Measurements from ENCODE around the gene UNC93A.

Gene UNC93A

DNA sequence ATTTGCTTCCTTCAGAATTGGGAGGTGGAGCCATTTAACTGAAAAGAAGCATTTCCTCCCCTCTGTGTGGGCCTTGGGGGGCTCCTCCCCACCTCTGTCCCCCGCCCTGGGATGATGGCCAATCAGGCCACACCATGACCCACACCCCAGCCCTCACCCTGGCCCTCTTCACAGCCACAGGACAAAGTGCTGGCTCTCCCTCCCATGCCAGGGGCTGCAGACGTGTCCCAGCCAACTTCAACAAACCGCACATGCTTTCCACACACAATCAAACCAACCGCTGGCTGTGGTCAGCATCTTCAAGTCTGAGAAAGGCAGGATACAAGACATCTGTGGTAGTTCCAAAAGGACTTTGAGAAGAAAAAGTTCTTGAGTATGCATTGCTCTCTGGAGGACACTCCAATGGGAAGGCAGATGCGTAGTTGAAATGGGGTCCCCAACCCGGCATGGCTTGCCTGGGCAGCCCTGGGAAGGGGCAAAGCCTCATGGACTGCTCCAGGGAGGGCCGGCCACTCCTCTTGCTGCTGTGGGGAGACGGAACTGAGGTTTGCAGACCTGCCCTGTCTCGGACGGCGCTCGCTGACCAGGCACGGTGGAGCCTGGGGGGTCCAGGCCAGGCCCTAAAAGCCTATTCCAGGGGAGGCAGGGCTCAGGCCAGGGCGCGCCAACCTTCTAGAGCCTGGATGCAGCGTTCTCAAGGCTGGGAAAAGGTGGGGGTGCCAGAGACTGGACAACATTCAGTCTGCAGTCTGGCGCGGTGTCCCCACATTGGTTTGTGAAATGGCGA lies 45.9 kb downstream of the UNC93A start:
- no peak overlapping the region for H3K4me3 ChIP-seq (ENCODE audit: low read length)
- DNase-seq (ENCODE audit: low read depth): no peak
- TF ChIP-seq, protein P1, sequence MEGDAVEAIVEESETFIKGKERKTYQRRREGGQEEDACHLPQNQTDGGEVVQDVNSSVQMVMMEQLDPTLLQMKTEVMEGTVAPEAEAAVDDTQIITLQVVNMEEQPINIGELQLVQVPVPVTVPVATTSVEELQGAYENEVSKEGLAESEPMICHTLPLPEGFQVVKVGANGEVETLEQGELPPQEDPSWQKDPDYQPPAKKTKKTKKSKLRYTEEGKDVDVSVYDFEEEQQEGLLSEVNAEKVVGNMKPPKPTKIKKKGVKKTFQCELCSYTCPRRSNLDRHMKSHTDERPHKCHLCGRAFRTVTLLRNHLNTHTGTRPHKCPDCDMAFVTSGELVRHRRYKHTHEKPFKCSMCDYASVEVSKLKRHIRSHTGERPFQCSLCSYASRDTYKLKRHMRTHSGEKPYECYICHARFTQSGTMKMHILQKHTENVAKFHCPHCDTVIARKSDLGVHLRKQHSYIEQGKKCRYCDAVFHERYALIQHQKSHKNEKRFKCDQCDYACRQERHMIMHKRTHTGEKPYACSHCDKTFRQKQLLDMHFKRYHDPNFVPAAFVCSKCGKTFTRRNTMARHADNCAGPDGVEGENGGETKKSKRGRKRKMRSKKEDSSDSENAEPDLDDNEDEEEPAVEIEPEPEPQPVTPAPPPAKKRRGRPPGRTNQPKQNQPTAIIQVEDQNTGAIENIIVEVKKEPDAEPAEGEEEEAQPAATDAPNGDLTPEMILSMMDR (IDR thresholded peaks at IDR 0.05; ENCODE audit: insufficient read depth, low read depth, low read length, missing control alignments): no peak

GRCh38 chr6:167337675-167338449 lies 46.7 kb downstream of the UNC93A start:
- H3K4me3 ChIP-seq (ENCODE audit: low read length): no peak overlapping the region
- DNase-seq (ENCODE audit: low read depth): no peak
- TF ChIP-seq, protein P1 (IDR thresholded peaks at IDR 0.05; ENCODE audit: insufficient read depth, low read depth, low read length, missing control alignments): no peak

- TF ChIP-seq, protein P1 (IDR thresholded peaks at IDR 0.05; ENCODE audit: insufficient read depth, low read depth, low read length, missing control alignments): no peak
- H3K4me3 ChIP-seq (ENCODE audit: low read length): no peak overlapping the region
- no peak for DNase-seq (ENCODE audit: low read depth)
Measured at GRCh38 chr6:167338541-167339117, 47.5 kb downstream of the UNC93A start.

DNA sequence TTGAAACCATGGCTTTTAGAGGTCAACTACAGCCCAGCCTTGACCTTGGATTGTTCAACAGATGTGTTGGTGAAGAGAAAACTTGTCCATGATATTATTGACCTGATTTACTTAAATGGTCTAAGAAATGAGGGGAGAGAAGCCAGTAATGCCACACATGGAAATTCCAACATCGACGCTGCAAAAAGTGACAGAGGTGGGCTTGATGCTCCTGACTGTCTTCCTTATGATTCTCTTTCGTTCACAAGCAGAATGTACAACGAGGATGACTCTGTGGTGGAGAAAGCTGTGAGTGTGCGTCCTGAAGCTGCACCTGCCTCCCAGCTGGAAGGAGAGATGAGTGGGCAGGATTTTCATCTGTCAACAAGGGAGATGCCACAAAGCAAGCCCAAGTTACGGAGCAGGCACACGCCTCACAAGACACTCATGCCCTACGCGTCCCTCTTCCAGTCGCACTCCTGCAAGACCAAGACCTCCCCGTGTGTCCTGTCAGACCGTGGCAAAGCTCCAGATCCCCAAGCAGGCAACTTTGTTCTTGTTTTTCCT lies 50.0 kb downstream of the UNC93A start:
- TF ChIP-seq, protein P1 (IDR thresholded peaks at IDR 0.05; ENCODE audit: insufficient read depth, low read depth, low read length, missing control alignments): no peak
- DNase-seq (ENCODE audit: low read depth): no peak
- H3K4me3 ChIP-seq (ENCODE audit: low read length): no peak overlapping the region

DNA sequence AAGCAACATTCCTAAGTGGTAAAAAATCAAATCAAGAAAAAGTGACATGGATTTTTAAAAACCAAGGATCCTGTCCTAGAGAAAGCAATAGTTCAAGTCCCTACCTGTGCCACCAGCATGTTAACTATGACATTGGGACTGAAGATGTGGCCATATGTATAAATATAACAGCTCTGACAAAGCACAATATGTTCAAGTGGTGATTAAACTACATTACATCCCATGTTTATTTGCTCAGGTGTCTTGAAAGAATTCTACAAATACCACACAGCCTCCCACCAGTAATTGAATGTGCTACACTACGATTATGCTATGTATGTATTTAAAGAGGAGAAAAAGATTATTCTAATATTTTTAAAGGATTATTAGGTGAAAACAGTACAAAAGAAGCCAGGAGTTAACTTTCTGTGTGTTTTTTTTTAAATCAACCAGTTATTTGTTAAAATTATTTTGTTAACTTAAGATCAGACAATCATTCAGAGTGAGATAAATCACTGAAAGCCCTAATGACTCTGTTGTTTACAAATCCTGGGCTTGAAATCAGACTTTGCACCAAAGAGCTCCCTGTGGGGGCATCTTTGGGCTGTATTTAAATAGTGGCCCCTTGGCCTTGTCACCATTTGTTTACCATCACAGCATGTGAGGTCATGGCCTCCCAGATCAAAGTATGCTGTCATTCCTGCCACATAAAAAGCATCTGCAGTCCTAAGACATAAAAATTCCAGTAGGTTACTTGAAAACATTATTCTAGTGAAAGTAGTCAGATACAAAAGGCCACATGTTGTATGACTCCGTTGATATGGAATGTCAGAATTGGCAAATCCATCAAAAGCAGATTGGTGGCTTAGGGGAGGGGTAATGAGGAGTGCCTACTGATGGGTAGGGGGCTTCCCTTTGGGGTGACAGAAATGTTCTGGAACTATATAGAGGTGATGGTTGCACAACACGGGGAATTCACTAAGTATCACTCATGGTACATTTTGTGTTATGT lies 50.8 kb downstream of the UNC93A start:
- DNase-seq (ENCODE audit: low read depth): no peak
- TF ChIP-seq, protein P1 (IDR thresholded peaks at IDR 0.05; ENCODE audit: insufficient read depth, low read depth, low read length, missing control alignments): no peak
- no peak overlapping the region for H3K4me3 ChIP-seq (ENCODE audit: low read length)

Data from epithelial cell of esophagus (primary cell).